ENCODE measurements around the gene PKN2.

PKN2 gene

GRCh38 chr1:88883156-88883555 is 199.1 kb downstream of the PKN2 start:
- no peak for TF ChIP-seq CTCF (IDR thresholded peaks at IDR 0.05; ENCODE audit: control insufficient read depth, extremely low read depth, insufficient read depth)
- no peak for DNase-seq (ENCODE audit: low read depth)
- no peak overlapping the region for H3K4me3 ChIP-seq (ENCODE audit: low read depth, low read length)
